ENCODE results near the gene CUL4B.

- TF ChIP-seq TAF1 (IDR thresholded peaks at IDR 0.05; ENCODE audit: low read depth, low read length) (no peak), POLR2A (IDR thresholded peaks at IDR 0.05; ENCODE audit: low read depth, low read length) (no peak), POLR2AphosphoS5 (IDR thresholded peaks at IDR 0.05; ENCODE audit: low read depth, low read length) (no peak)
These were observed 339 bp downstream of the CUL4B start for GRCh38 chrX:120560405-120560841.
